ENCODE measurements around the gene TMEM234.
A peak's percentile ranks its signal among the peaks of the same experiment; 100 is the strongest.

TMEM234 gene

DNA sequence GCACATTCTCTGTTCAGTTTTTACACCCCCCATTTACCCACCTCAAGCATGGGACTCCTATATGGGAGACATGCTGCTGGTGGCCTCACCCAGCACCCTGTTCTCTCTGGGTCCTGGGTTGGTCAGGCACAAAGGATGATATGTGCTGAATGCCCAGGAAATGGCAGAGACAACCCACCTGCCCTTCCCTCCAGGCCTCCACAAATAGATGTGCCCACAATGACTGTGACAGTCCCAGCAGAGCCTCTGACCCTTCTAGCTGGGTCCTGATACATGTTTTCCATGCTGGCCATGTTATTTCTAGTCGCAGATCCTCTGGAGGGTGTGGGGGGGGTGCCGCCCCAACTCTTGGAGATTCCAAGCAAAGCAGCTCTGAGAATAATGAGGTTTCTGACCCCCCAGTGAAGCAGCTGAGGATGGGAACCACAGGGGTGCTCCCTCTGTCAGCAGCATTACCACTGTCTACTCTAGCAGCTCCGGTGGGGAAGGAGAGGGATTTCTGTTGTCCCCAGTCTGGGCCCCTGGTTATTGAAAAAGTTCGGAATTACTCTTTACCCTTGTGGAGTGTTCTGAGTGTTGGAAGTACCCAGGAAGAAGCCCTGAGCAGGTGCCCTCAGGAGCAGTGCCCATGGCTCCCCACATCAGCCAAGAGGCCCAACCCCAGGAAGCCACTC lies 23.0 kb downstream of the TMEM234 start:
- no peak for DNase-seq

- no peak for DNase-seq
Measured at GRCh38 chr1:32198237-32199042, 23.7 kb downstream of the TMEM234 start.

DNA sequence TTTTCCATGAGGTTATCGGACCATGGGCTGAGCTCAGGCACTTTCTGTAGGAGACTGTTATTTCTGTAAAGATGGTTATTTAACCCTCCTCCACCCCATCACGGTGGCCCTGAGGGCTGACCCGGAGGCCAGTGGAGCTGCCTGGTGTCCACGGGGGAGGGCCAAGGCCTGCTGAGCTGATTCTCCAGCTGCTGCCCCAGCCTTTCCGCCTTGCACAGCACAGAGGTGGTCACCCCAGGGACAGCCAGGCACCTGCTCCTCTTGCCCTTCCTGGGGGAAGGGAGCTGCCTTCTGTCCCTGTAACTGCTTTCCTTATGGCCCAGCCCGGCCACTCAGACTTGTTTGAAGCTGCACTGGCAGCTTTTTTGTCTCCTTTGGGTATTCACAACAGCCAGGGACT lies 24.3 kb downstream of the TMEM234 start:
- DNase-seq = no peak

DNA sequence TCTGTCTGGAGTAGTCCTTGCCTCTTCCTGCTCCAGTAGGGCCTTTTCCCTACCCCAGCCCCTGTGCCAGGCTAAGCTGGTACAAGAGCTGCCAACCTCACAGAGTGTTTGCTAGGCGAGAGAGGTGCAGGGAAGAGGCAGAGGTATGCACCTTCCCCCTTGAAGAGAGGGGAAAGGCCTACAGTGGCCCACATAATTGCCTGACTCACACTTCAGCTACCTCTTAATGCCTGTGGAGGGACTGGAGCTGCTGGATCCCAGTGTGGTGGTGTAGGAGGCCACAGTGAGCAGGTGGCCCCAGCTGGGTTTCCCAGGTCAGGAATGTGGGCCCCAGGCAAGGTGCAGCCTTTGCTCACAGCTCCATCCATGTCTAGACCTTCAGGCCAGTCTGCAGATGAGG lies 25.1 kb downstream of the TMEM234 start:
- no peak for DNase-seq

GRCh38 chr1:32195972-32196823 lies 26.0 kb downstream of the TMEM234 start:
- no peak for DNase-seq

- no peak for DNase-seq
Measured at GRCh38 chr1:32195531-32195930, 26.6 kb downstream of the TMEM234 start.

- no peak for DNase-seq
Measured at GRCh38 chr1:32194984-32195383, 27.2 kb downstream of the TMEM234 start.

DNA sequence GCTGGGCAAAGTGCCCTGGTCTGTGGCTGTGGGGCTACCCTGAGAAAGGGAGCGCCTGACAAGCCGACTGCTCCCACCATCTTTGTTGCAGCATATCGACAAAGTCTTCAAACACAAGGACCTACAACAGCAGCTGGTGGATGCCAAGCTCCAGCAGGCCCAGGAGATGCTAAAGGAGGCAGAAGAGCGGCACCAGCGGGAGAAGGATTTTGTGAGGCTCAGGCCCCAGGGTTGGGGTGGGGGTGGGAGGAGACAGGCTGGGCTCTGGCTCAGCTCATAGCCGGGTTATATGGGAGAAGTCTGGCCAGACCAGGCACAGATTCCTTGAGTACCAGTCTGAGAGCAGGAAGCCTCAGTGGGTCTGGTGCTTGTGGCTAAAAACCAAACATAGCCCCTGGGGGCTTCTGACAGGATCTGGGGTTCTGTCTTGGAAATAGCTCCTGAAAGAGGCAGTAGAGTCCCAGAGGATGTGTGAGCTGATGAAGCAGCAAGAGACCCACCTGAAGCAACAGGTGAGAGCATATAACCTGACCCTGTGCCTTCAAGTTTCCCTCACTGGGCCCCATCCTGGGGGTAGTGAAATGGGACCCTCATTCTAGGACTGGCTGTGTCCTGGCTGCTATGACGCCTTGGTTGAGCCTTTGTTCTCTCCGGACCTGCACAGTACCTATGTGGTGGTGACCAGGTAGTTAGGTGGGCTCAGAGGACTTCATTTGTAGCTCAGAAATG lies 29.8 kb downstream of the TMEM234 start:
- DNase-seq = no peak

DNA sequence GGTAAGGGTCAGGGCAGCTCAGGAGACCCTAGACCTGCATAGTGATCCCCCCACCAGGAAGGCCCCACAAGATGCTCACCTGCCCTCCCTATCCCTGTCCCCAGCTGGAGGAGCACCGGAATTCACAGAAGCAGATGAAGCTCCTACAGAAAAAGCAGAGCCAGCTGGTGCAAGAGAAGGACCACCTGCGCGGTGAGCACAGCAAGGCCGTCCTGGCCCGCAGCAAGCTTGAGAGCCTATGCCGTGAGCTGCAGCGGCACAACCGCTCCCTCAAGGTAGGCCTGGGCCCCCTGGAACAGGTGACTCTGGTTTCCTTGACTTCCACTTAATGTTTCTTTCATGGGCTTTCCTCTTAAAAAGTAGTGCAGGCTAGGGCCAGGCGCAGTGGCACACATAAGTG lies 34.3 kb downstream of the TMEM234 start:
- DNase-seq = no peak

GRCh38 chr1:32186491-32186890 lies 35.7 kb downstream of the TMEM234 start:
- DNase-seq = no peak

DNA sequence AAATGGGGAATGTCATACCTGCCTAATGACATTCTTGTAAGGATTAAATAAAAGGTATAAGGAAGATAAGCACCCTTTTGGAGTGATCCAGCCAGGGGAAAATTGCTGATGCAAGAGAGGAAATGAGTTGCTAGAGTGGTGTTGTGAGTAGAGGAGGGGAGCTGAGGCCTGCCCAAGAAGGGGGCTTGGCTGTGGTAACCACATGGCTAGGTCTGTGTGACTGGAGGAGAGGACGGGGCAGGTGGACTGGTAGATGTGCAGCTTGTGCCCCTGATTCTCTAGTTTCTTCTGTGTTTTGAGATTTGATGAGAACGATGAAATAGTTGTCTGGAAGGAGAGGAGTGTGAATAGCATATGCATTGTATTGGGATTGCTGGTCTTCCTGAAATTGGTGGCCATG lies 36.1 kb downstream of the TMEM234 start:
- no peak for DNase-seq

DNA sequence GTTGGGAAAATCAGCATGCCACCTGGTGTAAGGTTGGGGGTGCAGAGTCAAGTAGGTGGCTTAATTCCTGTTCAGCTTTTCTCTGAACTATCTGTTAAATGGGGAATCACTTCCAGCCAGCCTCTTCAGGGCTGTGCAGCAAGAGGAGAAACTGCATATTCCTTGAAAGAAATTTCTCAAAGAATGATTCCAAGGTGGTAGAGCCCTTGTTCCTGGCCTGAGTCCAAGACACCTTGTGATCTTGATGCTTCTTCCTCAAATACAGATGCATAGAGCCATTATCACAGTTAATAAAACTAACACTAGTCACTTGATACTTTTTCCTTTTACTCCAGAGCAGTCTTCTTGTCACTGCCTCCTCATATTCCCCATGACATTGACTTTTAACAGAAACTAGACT lies 37.5 kb downstream of the TMEM234 start:
- no peak for DNase-seq

GRCh38 chr1:32182060-32182459 lies 40.1 kb downstream of the TMEM234 start:
- DNase-seq = no peak

GRCh38 chr1:32181563-32181962 lies 40.6 kb downstream of the TMEM234 start:
- no peak for DNase-seq

DNA sequence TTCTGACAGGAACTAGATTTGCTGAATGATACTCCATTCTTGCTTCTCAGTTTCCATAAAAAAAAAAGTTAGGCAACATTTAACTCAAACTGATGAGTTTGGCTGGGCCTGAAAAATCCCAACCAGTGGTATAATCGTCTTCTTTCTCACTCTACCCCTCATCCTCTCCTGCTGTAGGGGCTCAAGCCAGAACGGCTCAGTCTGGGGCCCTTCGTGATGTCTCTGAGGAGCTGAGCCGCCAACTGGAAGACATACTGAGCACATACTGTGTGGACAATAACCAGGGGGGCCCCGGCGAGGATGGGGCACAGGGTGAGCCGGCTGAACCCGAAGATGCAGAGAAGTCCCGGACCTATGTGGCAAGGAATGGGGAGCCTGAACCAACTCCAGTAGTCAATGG lies 41.1 kb downstream of the TMEM234 start:
- no peak for DNase-seq

- DNase-seq = peak; percentile 74
Measured at GRCh38 chr1:32180186-32181060, 41.7 kb downstream of the TMEM234 start.

- DNase-seq = peak; percentile 97
Measured at GRCh38 chr1:32179443-32180185, 42.5 kb downstream of the TMEM234 start, which contains the start of gene TXLNA. TSS of gene TXLNA (plus strand) at chr1:32179675. CDS start at chr1:32180346, 671 bp downstream.

- no peak for DNase-seq
Measured at GRCh38 chr1:32179193-32179442, 43.0 kb downstream of the TMEM234 start.

DNA sequence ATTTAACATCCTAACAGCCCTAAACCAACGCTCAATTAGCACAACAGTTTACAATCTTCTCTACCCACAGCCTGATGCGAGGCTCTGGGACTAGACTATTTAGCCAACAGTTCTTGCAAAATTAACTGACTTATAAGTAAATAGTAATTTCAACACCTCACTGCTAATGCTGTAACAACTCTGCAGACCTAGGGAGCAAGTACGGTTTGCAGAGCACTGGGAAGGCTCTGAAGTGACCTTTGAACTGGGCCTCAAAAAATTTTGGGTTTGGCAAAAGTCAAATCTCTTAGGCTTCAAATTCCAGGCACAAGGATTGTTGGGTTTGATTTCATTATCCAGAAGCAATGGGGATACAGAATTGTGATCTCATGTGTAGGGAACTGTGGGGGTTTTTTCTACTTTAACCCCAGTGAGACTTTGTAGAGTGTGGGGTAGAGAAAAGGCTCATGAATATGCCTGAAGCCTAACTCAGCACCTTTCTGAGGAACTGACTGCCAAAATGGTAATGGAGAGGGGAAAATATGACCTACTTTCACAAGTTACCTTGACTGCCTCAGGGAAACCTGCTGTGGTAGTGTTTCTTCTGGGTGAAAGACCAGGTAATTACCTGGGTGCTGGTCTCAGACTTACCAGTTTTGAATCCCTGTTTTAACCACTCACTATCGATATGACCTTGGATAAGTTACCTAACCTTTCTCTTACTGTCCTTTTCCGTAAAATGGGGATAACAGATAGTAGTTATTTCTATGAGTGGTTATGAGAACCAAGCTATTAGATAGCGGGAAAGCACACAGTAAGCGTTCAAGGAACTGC lies 43.6 kb downstream of the TMEM234 start:
- no peak for DNase-seq

GRCh38 chr1:32172621-32173245 lies 49.4 kb downstream of the TMEM234 start:
- no peak for DNase-seq

Measured in right forelimb (tissue), 1 donor.